Mesendoderm (in vitro differentiated cells): Measurements from ENCODE around the gene ARHGAP22.
A peak's percentile ranks its signal among the peaks of the same experiment; 100 is the strongest.

Source experiments
- DNase-seq: peaks from one replicate; pipeline ENCODE4 v3.0.0; 2013
- H2AK5ac ChIP-seq: 2 replicates; pipeline ENCODE4 v1.6.1; 2013; ENCODE audit warnings: low read length, inconsistent platforms
- H2BK120ac ChIP-seq: 2 replicates; pipeline ENCODE4 v1.6.1; 2013; ENCODE audit warnings: low read depth, mild to moderate bottlenecking, low read length, moderate library complexity, mixed read lengths
- H2BK15ac ChIP-seq: replicated peaks from 2 replicates; pipeline ENCODE4 v1.6.1; 2013; ENCODE audit warnings: low read depth, mild to moderate bottlenecking, moderate library complexity
- H2BK5ac ChIP-seq: 2 replicates; pipeline ENCODE4 v1.6.1; 2013; ENCODE audit warnings: low read length, inconsistent platforms
- H3K18ac ChIP-seq: 2 replicates; pipeline ENCODE4 v1.6.1; 2013; ENCODE audit warnings: mild to moderate bottlenecking, low read length, mixed read lengths
- H3K23ac ChIP-seq: one replicate; pipeline ENCODE4 v1.6.1; 2013; ENCODE audit warnings: low read length
- H3K27ac ChIP-seq: 2 replicates; pipeline ENCODE4 v1.5.1; 2013; ENCODE audit warnings: low read depth, mild to moderate bottlenecking, inconsistent platforms, low read length, moderate library complexity
- H3K27me3 ChIP-seq: 2 replicates; pipeline ENCODE4 v1.6.1; 2013; ENCODE audit warnings: low read length, control low read depth, mild to moderate bottlenecking, inconsistent platforms; ENCODE audit not compliant: insufficient read depth, poor library complexity
- H3K36me3 ChIP-seq: 2 replicates; pipeline ENCODE4 v1.6.1; 2013; ENCODE audit warnings: low read length, inconsistent platforms; ENCODE audit not compliant: control insufficient read depth, insufficient read depth
- H3K4ac ChIP-seq: one replicate; pipeline ENCODE4 v1.6.1; 2013; ENCODE audit warnings: low read depth, mild to moderate bottlenecking, low read length, moderate library complexity
- H3K4me1 ChIP-seq: 2 replicates; pipeline ENCODE4 v1.6.1; 2013; ENCODE audit warnings: low read depth, low read length, inconsistent platforms; ENCODE audit not compliant: control insufficient read depth
- H3K4me2 ChIP-seq: 2 replicates; pipeline ENCODE4 v1.6.1; 2013; ENCODE audit warnings: low read length
- H3K4me3 ChIP-seq: 2 replicates; pipeline ENCODE4 v1.5.1; 2013; ENCODE audit warnings: mild to moderate bottlenecking, low read length
- H3K56ac ChIP-seq: one replicate; pipeline ENCODE4 v1.6.1; 2013; ENCODE audit warnings: low read length
- H3K79me1 ChIP-seq: 2 replicates; pipeline ENCODE4 v1.6.1; 2013; ENCODE audit warnings: low read length, inconsistent platforms
- H3K79me2 ChIP-seq: 2 replicates; pipeline ENCODE4 v1.6.1; 2013; ENCODE audit warnings: mild to moderate bottlenecking, low read length; ENCODE audit not compliant: control insufficient read depth, insufficient read depth
- H3K9ac ChIP-seq: 2 replicates; pipeline ENCODE4 v1.6.1; 2013; ENCODE audit warnings: low read length, inconsistent platforms
- H4K5ac ChIP-seq: one replicate; pipeline ENCODE4 v1.6.1; 2013; ENCODE audit warnings: low read length
- H4K8ac ChIP-seq: one replicate; pipeline ENCODE4 v1.6.1; 2013; ENCODE audit warnings: low read depth, mild to moderate bottlenecking, control low read depth, low read length, moderate library complexity
- WGBS: extraction: QIAGEN DNeasy Blood & Tissue Kit; methylation state at CpG from one replicate; pipeline ENCODE4 v1.1.7; 2013; ENCODE audit warnings: low lambda C conversion rate, missing lambda C conversion rate; ENCODE audit not compliant: insufficient coverage; ENCODE audit errors: extremely low coverage; 5-methylcytosine and 5-hydroxymethylcytosine counted together

The ARHGAP22 gene

DNA sequence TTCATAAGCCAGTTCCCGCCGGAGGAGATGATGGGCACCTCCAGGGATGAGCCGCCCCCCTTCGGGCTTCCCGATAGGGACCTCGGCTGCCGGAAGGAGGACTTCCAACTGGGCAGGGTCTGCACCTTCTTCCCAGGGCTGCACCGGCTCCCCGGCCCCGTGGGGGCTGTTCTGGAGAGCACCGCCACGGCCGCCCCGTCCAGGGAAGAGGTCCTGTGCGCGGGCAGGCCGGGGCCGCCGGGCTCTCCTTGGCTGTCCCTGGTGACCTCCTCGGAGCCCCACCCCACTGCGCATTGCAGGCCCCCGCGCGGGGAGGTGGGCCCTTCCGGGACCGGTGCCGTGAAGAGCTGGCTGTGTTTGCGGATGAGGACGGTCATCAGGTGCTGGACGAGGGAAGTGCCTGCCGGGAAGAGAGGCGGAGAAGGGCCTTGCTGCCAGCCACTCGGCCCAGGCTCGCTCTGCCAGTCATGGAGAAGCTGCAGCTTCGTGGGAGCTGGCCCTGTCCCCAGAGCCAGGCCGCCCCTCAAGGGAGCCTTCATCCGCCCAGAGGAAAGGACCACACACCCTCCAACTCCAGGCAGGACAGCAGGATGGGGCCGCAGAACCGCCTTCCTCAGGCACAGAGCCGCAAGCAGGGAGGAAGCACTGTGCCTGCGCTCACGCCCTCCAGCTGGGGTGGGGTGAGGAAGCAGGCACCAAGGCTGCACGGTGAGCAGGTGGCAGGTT is 154.0 kb downstream of the ARHGAP22 start:
- Histone ChIP-seq H3K9ac (no peak overlapping the region), H3K79me2 (no peaks in the 10 kb centered on the region), H3K18ac (no peak overlapping the region), H3K56ac (no peak overlapping the region), H3K79me1 (no peaks in the 10 kb centered on the region), H4K8ac (no peak overlapping the region), H2BK120ac (no peak overlapping the region), H2BK15ac (no peak overlapping the region), H3K27ac (no peak overlapping the region), H3K4me3 (no peak overlapping the region), H2BK5ac (no peak overlapping the region), H3K27me3 (no peaks in the 10 kb centered on the region), H4K5ac (no peak overlapping the region), H3K36me3 (no peaks in the 10 kb centered on the region), H3K4me1 (no peaks in the 10 kb centered on the region), H3K4me2 (no peak overlapping the region), H2AK5ac (no peak overlapping the region), H3K4ac (no peak overlapping the region), H3K23ac (no peak overlapping the region)
- DNase-seq, result no peak
- no CpG with 5 or more reads among the region's 43 CpGs for WGBS

DNA sequence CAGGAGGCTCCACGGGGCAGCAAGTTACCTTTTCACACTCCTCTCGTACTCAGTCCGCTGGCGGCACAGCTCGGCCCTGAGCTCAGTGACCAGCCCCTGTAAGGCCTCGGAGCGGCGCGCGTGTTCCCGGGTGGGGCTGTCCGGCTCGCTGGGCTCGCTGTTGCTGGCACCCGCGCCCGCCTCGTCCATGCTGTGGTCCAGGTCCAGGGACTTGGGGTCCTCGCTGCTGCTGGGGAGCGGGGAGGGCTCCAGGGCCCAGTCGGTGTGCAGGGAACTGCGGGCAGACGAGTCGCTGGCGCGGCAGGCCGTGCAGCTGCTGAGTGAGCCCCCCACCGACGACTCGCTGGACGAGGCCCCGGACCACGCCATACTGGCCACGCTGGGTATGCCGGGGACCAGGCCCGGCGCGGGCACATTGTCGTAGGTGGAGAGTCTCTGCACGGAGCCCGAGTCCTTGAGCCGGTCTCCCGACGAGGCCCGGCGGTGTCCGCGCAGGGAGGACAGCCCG is 154.6 kb downstream of the ARHGAP22 start:
- Histone ChIP-seq H3K4me3 (no peak overlapping the region), H3K23ac (no peak overlapping the region), H2AK5ac (no peak overlapping the region), H3K27ac (no peak overlapping the region), H4K5ac (no peak overlapping the region), H2BK120ac (no peak overlapping the region), H3K79me1 (no peaks in the 10 kb centered on the region), H3K4ac (no peak overlapping the region), H3K56ac (no peak overlapping the region), H3K9ac (no peak overlapping the region), H3K4me2 (no peak overlapping the region), H2BK5ac (no peak overlapping the region), H3K36me3 (no peaks in the 10 kb centered on the region), H3K4me1 (no peaks in the 10 kb centered on the region), H3K18ac (no peak overlapping the region), H3K79me2 (no peaks in the 10 kb centered on the region), H2BK15ac (no peak overlapping the region), H4K8ac (no peak overlapping the region), H3K27me3 (no peaks in the 10 kb centered on the region)
- no CpG with 5 or more reads among the region's 49 CpGs for WGBS
- DNase-seq, result no peak

DNA sequence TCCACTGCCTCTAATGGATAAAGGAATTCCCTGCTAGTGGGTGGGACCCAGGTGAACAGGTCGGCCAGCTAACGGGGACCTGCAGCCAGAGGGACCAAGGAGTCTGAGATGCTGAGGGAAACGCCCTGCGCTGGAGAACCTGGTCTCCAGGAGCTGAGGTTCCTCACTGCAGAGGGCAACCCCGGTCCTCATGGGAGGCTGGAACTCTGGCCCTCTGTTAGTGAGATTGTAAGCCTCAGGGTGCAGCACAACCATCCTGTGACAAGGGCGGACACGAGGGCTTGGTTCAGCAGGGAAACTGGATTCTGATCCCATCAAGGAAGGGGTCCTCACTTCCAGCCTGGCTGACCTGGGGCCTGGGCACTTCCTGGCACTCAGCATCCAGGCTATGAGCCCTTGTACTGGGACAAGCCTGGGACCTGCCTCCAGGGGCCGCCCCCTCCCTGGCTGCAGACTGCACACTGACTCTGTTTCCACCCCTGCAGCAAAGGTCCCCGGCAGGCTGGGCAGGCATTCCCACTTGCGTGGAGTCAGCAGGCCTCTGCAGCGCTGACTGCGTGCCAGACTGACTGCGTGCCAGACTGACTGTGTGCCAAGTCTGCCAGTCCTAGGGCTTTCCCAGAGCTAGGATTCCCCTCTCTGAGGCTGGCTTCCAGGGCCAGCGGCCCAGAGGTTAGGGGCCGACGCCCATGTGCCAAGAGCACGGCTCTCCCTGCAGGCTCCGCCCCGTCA is 155.2 kb downstream of the ARHGAP22 start:
- no peak overlapping the region for H3K4ac ChIP-seq
- H3K9ac ChIP-seq, result no peak overlapping the region
- no peak overlapping the region for H2AK5ac ChIP-seq
- H3K23ac ChIP-seq, result no peak overlapping the region
- no peak overlapping the region for H3K56ac ChIP-seq
- H3K27ac ChIP-seq, result no peak overlapping the region
- no peaks in the 10 kb centered on the region for H3K36me3 ChIP-seq
- H3K79me2 ChIP-seq, result no peaks in the 10 kb centered on the region
- no peak for DNase-seq
- H2BK120ac ChIP-seq, result no peak overlapping the region
- no peak overlapping the region for H2BK5ac ChIP-seq
- no peak overlapping the region for H4K5ac ChIP-seq
- no CpG with 5 or more reads among the region's 19 CpGs for WGBS
- H3K27me3 ChIP-seq, result no peaks in the 10 kb centered on the region
- no peaks in the 10 kb centered on the region for H3K79me1 ChIP-seq
- peaks cover 3% of the 10 kb centered on the region for H3K4me1 ChIP-seq
- H3K4me2 ChIP-seq, result no peak overlapping the region
- no peak overlapping the region for H4K8ac ChIP-seq
- H3K4me3 ChIP-seq, result no peak overlapping the region
- H3K18ac ChIP-seq, result no peak overlapping the region
- no peak overlapping the region for H2BK15ac ChIP-seq

DNA sequence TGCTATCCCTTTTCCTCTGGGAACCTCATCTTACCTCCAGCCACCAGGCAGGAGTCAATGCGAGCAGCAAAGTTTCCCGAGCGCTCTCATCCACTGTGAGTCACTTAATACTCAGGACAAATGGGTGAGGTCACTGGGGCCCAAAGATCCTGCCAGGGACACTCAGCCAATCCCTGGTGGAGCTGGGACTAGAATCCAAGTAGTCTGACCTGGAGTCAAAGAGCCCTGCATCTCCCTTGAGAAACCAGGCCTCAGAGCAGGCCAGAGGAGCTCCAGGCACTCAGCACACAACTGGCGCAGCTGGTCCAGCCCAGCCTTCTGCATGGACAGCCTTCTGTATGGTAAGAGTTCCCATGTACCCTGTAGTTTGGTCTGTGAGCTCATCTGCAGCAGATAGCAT is 156.1 kb downstream of the ARHGAP22 start:
- Histone ChIP-seq H4K8ac (no peak overlapping the region), H4K5ac (no peak overlapping the region), H2BK5ac (no peak overlapping the region), H3K4me1 (peaks cover 6% of the 10 kb centered on the region), H3K4me2 (no peak overlapping the region), H2BK15ac (no peak overlapping the region), H3K27me3 (no peaks in the 10 kb centered on the region), H3K4ac (no peak overlapping the region), H3K4me3 (no peak overlapping the region), H3K79me2 (no peaks in the 10 kb centered on the region), H3K36me3 (no peaks in the 10 kb centered on the region), H3K79me1 (no peaks in the 10 kb centered on the region), H3K18ac (no peak overlapping the region), H3K56ac (no peak overlapping the region), H3K27ac (no peak overlapping the region), H2BK120ac (no peak overlapping the region), H3K9ac (no peak overlapping the region), H3K23ac (no peak overlapping the region), H2AK5ac (no peak overlapping the region)
- DNase-seq, result peak; percentile 23
- WGBS, result no CpG with 5 or more reads among the region's 4 CpGs

DNA sequence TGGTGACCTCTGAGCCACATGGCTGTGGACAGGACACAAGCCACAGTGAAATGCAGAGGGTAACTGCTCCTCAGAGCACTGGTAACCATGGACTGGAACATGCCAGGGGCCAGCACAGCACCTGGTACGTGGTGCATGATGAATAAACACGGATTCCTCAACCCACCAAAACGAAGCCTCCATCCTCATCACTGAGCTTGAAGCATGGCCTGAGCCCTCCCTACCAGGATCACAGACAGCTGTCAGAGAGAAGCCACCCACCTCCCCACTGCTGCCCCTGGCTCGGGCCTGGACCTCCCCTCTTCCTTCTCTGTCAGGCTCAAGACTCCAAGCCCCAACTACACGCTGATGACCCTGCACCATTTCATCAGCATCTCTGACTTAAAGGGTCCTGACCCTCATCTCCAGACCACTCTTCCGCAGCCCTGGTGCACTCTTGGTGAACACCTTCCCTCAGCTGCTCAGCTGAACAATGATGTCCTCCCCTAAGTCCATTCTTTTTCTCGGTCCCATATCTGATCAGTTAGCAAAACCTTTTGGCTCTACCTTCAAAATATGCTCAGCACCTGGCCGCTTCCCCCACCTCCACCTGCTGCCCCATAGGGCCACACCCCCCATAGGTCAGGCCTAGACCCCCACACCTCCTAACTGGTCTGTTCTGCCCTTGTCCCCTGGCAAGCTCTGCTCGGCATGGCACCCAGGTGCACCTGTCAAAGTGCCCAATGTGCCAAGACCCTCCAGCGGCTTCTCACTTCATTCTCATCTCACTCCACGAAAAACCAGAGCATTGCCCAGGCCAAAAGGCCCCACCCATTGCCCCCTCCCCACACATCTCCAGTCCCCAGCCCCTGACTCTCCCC is 157.3 kb downstream of the ARHGAP22 start:
- no peak overlapping the region for H3K23ac ChIP-seq
- H3K18ac ChIP-seq, result no peak overlapping the region
- H2BK120ac ChIP-seq, result no peak overlapping the region
- H2BK5ac ChIP-seq, result no peak overlapping the region
- H4K8ac ChIP-seq, result no peak overlapping the region
- no peak for DNase-seq
- H2AK5ac ChIP-seq, result no peak overlapping the region
- H3K4me3 ChIP-seq, result no peak overlapping the region
- no peak overlapping the region for H3K56ac ChIP-seq
- no peak overlapping the region for H3K4me2 ChIP-seq
- no peaks in the 10 kb centered on the region for H3K27me3 ChIP-seq
- no peak overlapping the region for H3K4ac ChIP-seq
- WGBS, result no CpG with 5 or more reads among the region's 11 CpGs
- peaks cover 6% of the 10 kb centered on the region for H3K4me1 ChIP-seq
- H3K36me3 ChIP-seq, result no peaks in the 10 kb centered on the region
- H4K5ac ChIP-seq, result no peak overlapping the region
- no peaks in the 10 kb centered on the region for H3K79me2 ChIP-seq
- H3K79me1 ChIP-seq, result no peaks in the 10 kb centered on the region
- H3K9ac ChIP-seq, result no peak overlapping the region
- no peak overlapping the region for H3K27ac ChIP-seq
- no peak overlapping the region for H2BK15ac ChIP-seq
